SU-DHL-6 (cell line): ENCODE data around the gene RHBG.

Experiments
- H2AFZ ChIP-seq: fragments of 200-600 bp; sonication (generic); 2 replicates; pipeline ENCODE4 v1.6.1; 2014; ENCODE audit warnings: low read depth, mild to moderate bottlenecking, moderate library complexity, mixed read lengths, antibody characterized with exemption, low read length; ENCODE audit not compliant: severe bottlenecking
- H3F3A ChIP-seq: fragments of 200-600 bp; shearing (Covaris generic); 2 replicates; pipeline ENCODE4 v1.6.0; 2016; ENCODE audit warnings: antibody characterized with exemption, mild to moderate bottlenecking; ENCODE audit not compliant: insufficient read depth
- H3K27ac ChIP-seq: fragments of 200-600 bp; sonication (generic); 2 replicates; pipeline ENCODE4 v1.5.1; 2016; ENCODE audit warnings: low read depth, mild to moderate bottlenecking, low read length, moderate library complexity, mixed read lengths
- H3K27me3 ChIP-seq: fragments of 200-600 bp; sonication (generic), shearing (Covaris generic); 2 replicates; pipeline ENCODE4 v1.6.0; 2014; ENCODE audit warnings: mild to moderate bottlenecking, low read length
- H3K36me3 ChIP-seq: fragments of 200-600 bp; sonication (generic); 2 replicates; pipeline ENCODE4 v1.6.1; 2014; ENCODE audit warnings: mild to moderate bottlenecking, low read length, mixed read lengths
- H3K4me2 ChIP-seq: fragments of 300-600, 200-600 bp; shearing (Covaris generic), sonication (generic); 2 replicates; pipeline ENCODE4 v1.6.0; 2014; ENCODE audit warnings: low read length, low read depth, mild to moderate bottlenecking; ENCODE audit not compliant: poor library complexity, severe bottlenecking
- H3K4me3 ChIP-seq: fragments of 200-600 bp; sonication (generic); 2 replicates; pipeline ENCODE4 v1.5.1; 2014; ENCODE audit warnings: antibody characterized with exemption, low read length, mild to moderate bottlenecking, mixed read lengths; ENCODE audit not compliant: insufficient read depth, poor library complexity, severe bottlenecking
- H3K79me2 ChIP-seq: fragments of 200-600 bp; sonication (generic); 2 replicates; pipeline ENCODE4 v1.6.1; 2014; ENCODE audit warnings: mild to moderate bottlenecking, low read length, moderate library complexity; ENCODE audit not compliant: insufficient read depth
- H3K9ac ChIP-seq: fragments of 200-600 bp; sonication (generic); 2 replicates; pipeline ENCODE4 v1.7.0; 2014; ENCODE audit warnings: mild to moderate bottlenecking, low read length
- H3K9me2 ChIP-seq: fragments of 200-600 bp; sonication (generic); replicated peaks from 2 replicates; pipeline ENCODE4 v1.6.1; 2014; ENCODE audit warnings: low read length; ENCODE audit not compliant: insufficient read depth
- H3K9me3 ChIP-seq: fragments of 200-600 bp; sonication (generic); 2 replicates; pipeline ENCODE4 v1.6.1; 2014; ENCODE audit warnings: low read length, mixed read lengths; ENCODE audit not compliant: insufficient read depth
- H4K20me1 ChIP-seq: fragments of 200-600 bp; sonication (generic); 2 replicates; pipeline ENCODE4 v1.6.1; 2014; ENCODE audit warnings: low read depth, mild to moderate bottlenecking, antibody characterized with exemption, low read length, moderate library complexity, mixed read lengths
- CTCF ChIP-seq: fragments of 200-600 bp; sonication (generic); IDR thresholded peaks from one replicate; pipeline ENCODE4 v1.5.1; 2017; ENCODE audit warnings: antibody characterized with exemption, mild to moderate bottlenecking, low read length, moderate library complexity; ENCODE audit not compliant: insufficient read depth, poor library complexity, severe bottlenecking
- EZH2phosphoT487 ChIP-seq: fragments of 200-600 bp; sonication (generic), shearing (Covaris generic); conservative IDR thresholded peaks from 2 replicates; pipeline ENCODE4 v1.6.1; 2018; ENCODE audit warnings: mild to moderate bottlenecking, antibody characterized with exemption, low read length, moderate library complexity, mixed read lengths

RHBG gene

DNA sequence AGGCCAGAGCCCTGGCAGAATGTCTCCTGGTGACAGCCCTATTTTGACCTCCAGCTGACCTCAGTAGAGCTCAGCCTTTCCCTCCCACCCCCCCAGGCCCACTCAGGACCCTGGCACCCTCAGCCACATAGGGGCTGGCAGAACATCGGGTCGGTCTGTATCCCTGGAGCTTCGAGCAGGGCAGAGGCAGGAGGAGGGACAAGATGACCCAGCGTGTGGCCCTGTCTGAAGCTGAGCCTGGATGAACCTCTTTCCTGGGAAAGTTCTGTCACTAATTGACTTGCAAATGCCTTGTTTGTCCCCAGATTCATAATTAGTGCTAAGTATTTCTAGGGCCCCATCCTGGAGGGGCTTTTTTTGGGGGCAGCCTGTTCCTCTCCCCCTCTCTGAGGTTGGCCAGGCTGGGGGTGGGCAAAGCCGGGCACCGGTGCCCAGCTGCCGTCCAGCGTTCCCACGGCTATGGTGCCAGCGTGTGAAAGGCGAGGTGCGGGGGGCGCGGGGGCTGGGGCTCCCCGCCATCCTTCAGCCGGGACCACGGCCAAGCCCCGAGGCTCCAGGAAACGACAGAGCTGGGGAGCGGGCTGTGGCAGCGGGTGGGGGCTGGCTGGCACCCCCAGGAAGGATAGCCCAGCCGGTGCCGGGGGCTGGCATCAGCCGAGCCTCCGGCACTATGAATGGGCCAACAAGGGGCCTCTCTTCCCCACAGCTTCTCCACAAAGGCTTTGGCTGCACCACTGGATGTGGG lies 31.4 kb downstream of the RHBG start:
- no peak overlapping the region for H3K4me2 ChIP-seq
- H3K9me2 ChIP-seq: no peaks in the 10 kb centered on the region
- H3K9me3 ChIP-seq: no peaks in the 10 kb centered on the region
- TF ChIP-seq EZH2phosphoT487 (no peak), CTCF (no peak)
- no peak overlapping the region for H3K4me3 ChIP-seq
- no peak overlapping the region for H3K9ac ChIP-seq
- no peaks in the 10 kb centered on the region for H4K20me1 ChIP-seq
- H2AFZ ChIP-seq: no peak overlapping the region
- H3K79me2 ChIP-seq: no peaks in the 10 kb centered on the region
- no peaks in the 10 kb centered on the region for H3K27me3 ChIP-seq
- H3K27ac ChIP-seq: no peak overlapping the region
- no peaks in the 10 kb centered on the region for H3K36me3 ChIP-seq
- no peaks in the 10 kb centered on the region for H3F3A ChIP-seq

- Histone ChIP-seq H3K27ac (no peak overlapping the region), H4K20me1 (no peaks in the 10 kb centered on the region), H3K9me3 (no peaks in the 10 kb centered on the region), H3K9me2 (no peaks in the 10 kb centered on the region), H2AFZ (no peak overlapping the region), H3K4me3 (no peak overlapping the region), H3K27me3 (no peaks in the 10 kb centered on the region), H3K4me2 (no peak overlapping the region), H3K36me3 (no peaks in the 10 kb centered on the region), H3K9ac (no peak overlapping the region), H3K79me2 (no peaks in the 10 kb centered on the region), H3F3A (no peaks in the 10 kb centered on the region)
- TF ChIP-seq CTCF (no peak), EZH2phosphoT487 (no peak)
Observed at GRCh38 chr1:156401041-156401574, 32.1 kb downstream of the RHBG start.

- H3K27me3 ChIP-seq: no peaks in the 10 kb centered on the region
Observed at GRCh38 chr1:156401681-156402081, 32.7 kb downstream of the RHBG start.

More at GRCh38 chr1:156401681-156402081, 32.7 kb downstream of the RHBG start:
- H3F3A ChIP-seq: no peaks in the 10 kb centered on the region
- H3K9me2 ChIP-seq: no peaks in the 10 kb centered on the region
- no peaks in the 10 kb centered on the region for H3K36me3 ChIP-seq
- H3K27ac ChIP-seq: no peak overlapping the region
- no peaks in the 10 kb centered on the region for H3K9me3 ChIP-seq
- no peaks in the 10 kb centered on the region for H3K79me2 ChIP-seq
- H3K4me3 ChIP-seq: no peak overlapping the region
- no peaks in the 10 kb centered on the region for H4K20me1 ChIP-seq
- no peak overlapping the region for H3K9ac ChIP-seq
- TF ChIP-seq CTCF (no peak), EZH2phosphoT487 (no peak)
- no peak overlapping the region for H2AFZ ChIP-seq
- no peak overlapping the region for H3K4me2 ChIP-seq
